HFFc6 (cell line): Measurements from ENCODE around the gene FBXL16. TPM values are rescaled to one million over a fixed set of nuclear protein-coding genes. Genes with fewer than 3 reads are reported as not detected.
A peak's percentile ranks its signal among the peaks of the same experiment; 100 is the strongest.

Experiments used
- DNase-seq: peaks from one replicate; pipeline ENCODE4 v3.0.0-alpha.2; 2018
- H3K27ac Mint-ChIP-seq: 2 replicates; pipeline ENCODE4 v1.8.0; 2020; ENCODE audit warnings: mild to moderate bottlenecking, mixed read lengths
- H3K27me3 Mint-ChIP-seq: 2 replicates; pipeline ENCODE4 v1.8.0; 2021; ENCODE audit warnings: mild to moderate bottlenecking, moderate library complexity, mixed read lengths; ENCODE audit not compliant: insufficient read depth
- H3K36me3 Mint-ChIP-seq: 2 replicates; pipeline ENCODE4 v1.8.0; 2021; ENCODE audit warnings: low read depth, mixed read lengths
- H3K4me1 Mint-ChIP-seq: 2 replicates; pipeline ENCODE4 v1.8.0; 2020; ENCODE audit warnings: low read depth, mixed read lengths
- H3K4me3 Mint-ChIP-seq: 2 replicates; pipeline ENCODE4 v1.8.0; 2020; ENCODE audit warnings: mild to moderate bottlenecking, moderate library complexity, mixed read lengths
- H3K9me3 Mint-ChIP-seq: 2 replicates; pipeline ENCODE4 v1.8.0; 2020; ENCODE audit warnings: mild to moderate bottlenecking, mixed read lengths
- CTCF ChIP-seq: fragments of 200-600 bp; sonication (generic); IDR thresholded peaks from 2 replicates; pipeline ENCODE4 v1.5.0; 2021; ENCODE audit warnings: antibody characterized with exemption, mild to moderate bottlenecking
- total RNA-seq, 6 experiments: library from RNA; stranded (reverse); fragmentation: NEBNext Ultra II Directional; extraction: Animal tissue kit (Norgen Biotek cat#: 25700); gene quantifications; 2 replicates in 1 of 6; 3 replicates in 5 of 6; pipeline ENCODE4 v1.2.3, GENCODE V29; 2021

Gene FBXL16
- total RNA-seq, 6 experiments from 2014 or later, result 0.05 TPM; not detected in 5

DNA sequence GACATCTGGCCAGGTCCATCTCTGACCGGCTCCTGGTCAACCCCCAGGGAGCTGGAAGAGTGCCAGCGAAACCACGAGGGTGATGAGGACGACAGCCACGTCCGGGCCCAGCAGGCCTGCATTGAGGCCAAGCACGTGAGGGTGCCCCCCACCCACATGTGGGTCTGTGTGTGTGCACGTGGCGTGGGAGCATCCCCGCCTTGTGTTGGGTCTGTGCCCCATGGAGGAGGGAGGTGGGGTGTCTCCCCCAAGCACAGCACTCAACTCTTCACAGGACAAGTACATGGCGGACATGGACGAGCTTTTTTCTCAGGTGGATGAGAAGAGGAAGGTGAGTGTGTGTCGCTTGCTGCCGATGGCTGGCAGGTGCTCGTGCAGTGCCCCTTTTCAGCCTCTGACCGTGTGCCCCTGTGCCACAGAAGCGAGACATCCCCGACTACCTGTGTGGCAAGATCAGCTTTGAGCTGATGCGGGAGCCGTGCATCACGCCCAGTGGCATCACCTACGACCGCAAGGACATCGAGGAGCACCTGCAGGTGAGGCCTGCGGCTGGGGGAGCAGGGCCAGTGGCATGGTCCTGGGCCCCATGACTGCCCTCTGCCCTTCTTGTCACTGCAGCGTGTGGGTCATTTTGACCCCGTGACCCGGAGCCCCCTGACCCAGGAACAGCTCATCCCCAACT is 23.7 kb downstream of the FBXL16 start:
- Mint-ChIP-seq H3K27me3 (peaks cover 5% of the 10 kb centered on the region; the same call in 1 of the 2 replicates), H3K36me3 (peaks cover 20% of the 10 kb centered on the region), H3K27ac (peak overlapping the region; percentile 31; the same call in 1 of the 2 replicates), H3K9me3 (no peaks in the 10 kb centered on the region), H3K4me3 (peak overlapping the region; percentile 90), H3K4me1 (peaks cover 14% of the 10 kb centered on the region)
- no peak for DNase-seq
- TF ChIP-seq CTCF, result no peak

GRCh38 chr16:680967-681745 is 24.4 kb downstream of the FBXL16 start:
- DNase-seq, result peak; percentile 20
- TF ChIP-seq CTCF, result peak; percentile 38
- H3K4me1 Mint-ChIP-seq, result peaks cover 14% of the 10 kb centered on the region
- H3K36me3 Mint-ChIP-seq, result peaks cover 17% of the 10 kb centered on the region
- peak overlapping the region; percentile 71 for H3K27ac Mint-ChIP-seq
- H3K9me3 Mint-ChIP-seq, result no peaks in the 10 kb centered on the region
- H3K4me3 Mint-ChIP-seq, result peak overlapping the region; percentile 90
- peaks cover 5% of the 10 kb centered on the region; the same call in 1 of the 2 replicates for H3K27me3 Mint-ChIP-seq

GRCh38 chr16:680625-680945 is 25.0 kb downstream of the FBXL16 start:
- peaks cover 14% of the 10 kb centered on the region for H3K4me1 Mint-ChIP-seq
- no peak for TF ChIP-seq CTCF
- H3K9me3 Mint-ChIP-seq, result no peaks in the 10 kb centered on the region
- no peak for DNase-seq
- H3K27ac Mint-ChIP-seq, result peak overlapping the region; percentile 71; the same call in 1 of the 2 replicates
- peaks cover 12% of the 10 kb centered on the region; the same call in 1 of the 2 replicates for H3K36me3 Mint-ChIP-seq
- peak overlapping the region; percentile 90 for H3K4me3 Mint-ChIP-seq
- H3K27me3 Mint-ChIP-seq, result peaks cover 3% of the 10 kb centered on the region; the same call in 1 of the 2 replicates

- DNase-seq, result peak; percentile 67
- peak within 1 kb of the TSS; percentile 90 for H3K4me3 Mint-ChIP-seq
- peaks cover 12% of the 10 kb centered on the region; the same call in 1 of the 2 replicates for H3K36me3 Mint-ChIP-seq
- peak within 1 kb of the TSS; percentile 72 for H3K27ac Mint-ChIP-seq
- H3K9me3 Mint-ChIP-seq, result no peaks in the 10 kb centered on the region
- peaks cover 14% of the 10 kb centered on the region for H3K4me1 Mint-ChIP-seq
- no peak for TF ChIP-seq CTCF
- peaks cover 5% of the 10 kb centered on the region for H3K27me3 Mint-ChIP-seq
Measured at GRCh38 chr16:679814-680624, 25.6 kb downstream of the FBXL16 start, which contains the start of gene STUB1. TSS of gene STUB1 (plus strand) at chr16:680410. CDS start at chr16:680526, 116 bp downstream.
